H1 (cell line): ENCODE measurements around the gene B4GALNT1. TPM values are rescaled to one million over a fixed set of nuclear protein-coding genes. Genes with fewer than 3 reads are reported as not detected.

ENCODE experiments used
- CTCF ChIA-PET: fragments of 300-600 bp; sonication (Branson Sonifier 250); formaldehyde crosslinking; loops from one replicate; lab custom pipeline; 2021; ENCODE audit not compliant: partially characterized antibody; lab: Charles Lee
- POLR2A ChIA-PET: fragments of 300-600 bp; sonication (Branson Sonifier 250); formaldehyde crosslinking; loops from one replicate; lab custom pipeline; 2021; ENCODE audit warnings: inconsistent platforms; ENCODE audit not compliant: partially characterized antibody; lab: Charles Lee
- DNase-seq, 2 experiments: peaks; one replicate each; pipeline versions ENCODE4 v3.0.0 to v3.0.0-alpha.2; 2010 to 2022; ENCODE audit warnings: low spot score in 2 of 2, low read depth in 1 of 2, mixed read lengths in 1 of 2
- FAIRE-seq: peaks from 2 replicates; lab custom pipeline; 2011; peaks lifted over from hg19 to GRCh38; lab: Jason Lieb, UNC
- H2AFZ ChIP-seq: 2 replicates; pipeline ENCODE4 v1.8.1; 2012; ENCODE audit warnings: low read length, inconsistent platforms
- H2AK5ac ChIP-seq: 2 replicates; pipeline ENCODE4 v1.6.1; 2013; ENCODE audit warnings: low read depth, low read length
- H2BK120ac ChIP-seq: replicated peaks from 2 replicates; pipeline ENCODE3; 2013; ENCODE audit warnings: low read depth, low read length, inconsistent platforms
- H2BK12ac ChIP-seq: 2 replicates; pipeline ENCODE4 v1.6.1; 2013; ENCODE audit warnings: low read depth, low read length
- H2BK15ac ChIP-seq: 2 replicates; pipeline ENCODE4 v1.6.1; 2013; ENCODE audit warnings: low read length
- H2BK20ac ChIP-seq: 2 replicates; pipeline ENCODE4 v1.6.1; 2013; ENCODE audit warnings: low read length
- H2BK5ac ChIP-seq: 2 replicates; pipeline ENCODE4 v1.6.1; 2013; ENCODE audit warnings: low read depth, low read length
- H3K14ac ChIP-seq: 2 replicates; pipeline ENCODE4 v1.6.1; 2013; ENCODE audit warnings: inconsistent platforms; ENCODE audit not compliant: insufficient read length
- H3K18ac ChIP-seq: 2 replicates; pipeline ENCODE4 v1.6.1; 2013; ENCODE audit warnings: low read length; ENCODE audit errors: extremely low read depth
- H3K23ac ChIP-seq: 2 replicates; pipeline ENCODE4 v1.6.1; 2013; ENCODE audit warnings: inconsistent platforms; ENCODE audit not compliant: insufficient read length
- H3K23me2 ChIP-seq: 2 replicates; pipeline ENCODE4 v1.6.1; 2013; ENCODE audit warnings: low read depth, low read length
- H3K27ac ChIP-seq: 2 replicates; pipeline ENCODE4 v1.6.1; 2011; ENCODE audit warnings: low read depth, low read length, inconsistent platforms
- H3K27me3 ChIP-seq, 4 experiments: replicated peaks in 1 of 4; 1 replicate in 1 of 4; 2 replicates in 3 of 4; pipeline versions ENCODE4 v1.6.1 to v1.8.1; 2011 to 2013; ENCODE audit warnings: low read length in 3 of 4, mild to moderate bottlenecking in 3 of 4, inconsistent platforms in 2 of 4, mixed read lengths in 2 of 4, moderate library complexity in 1 of 4; ENCODE audit not compliant: control insufficient read depth in 3 of 4, insufficient read depth in 3 of 4; ENCODE audit errors: extremely low read depth in 1 of 4
- H3K36me3 ChIP-seq, 4 experiments: 2 replicates each; pipeline versions ENCODE4 v1.6.1 to v1.8.1; 2011 to 2013; ENCODE audit warnings: mild to moderate bottlenecking in 4 of 4, low read length in 3 of 4, moderate library complexity in 2 of 4, control low read depth in 1 of 4, inconsistent platforms in 1 of 4; ENCODE audit not compliant: insufficient read depth in 4 of 4, control insufficient read depth in 2 of 4
- H3K4ac ChIP-seq: replicated peaks from 2 replicates; pipeline ENCODE3; 2013; ENCODE audit warnings: low read length, low read depth, mixed read lengths, inconsistent platforms; ENCODE audit not compliant: insufficient read length
- H3K4me1 ChIP-seq, 4 experiments: replicated peaks in 1 of 4; 1 replicate in 1 of 4; 2 replicates in 3 of 4; pipeline versions ENCODE4 v1.6.1 to v1.8.1; 2011 to 2013; ENCODE audit warnings: low read length in 3 of 4, inconsistent platforms in 2 of 4, mixed read lengths in 1 of 4; ENCODE audit not compliant: insufficient read depth in 4 of 4, control insufficient read depth in 3 of 4
- H3K4me2 ChIP-seq, 2 experiments: 2 replicates each; pipeline versions ENCODE4 v1.6.1 to v1.8.1; 2011 to 2013; ENCODE audit warnings: low read depth in 2 of 2, low read length in 2 of 2, control low read depth in 1 of 2, inconsistent platforms in 1 of 2, mild to moderate bottlenecking in 1 of 2; ENCODE audit not compliant: insufficient read depth in 1 of 2
- H3K4me3 ChIP-seq, 4 experiments: fragments of 200-600, 300-600 bp in 1 of 4; sonication (generic), shearing (Covaris generic), sonication (Bioruptor Twin) in 1 of 4; 2 replicates each; pipeline versions ENCODE4 v1.5.1 to v1.8.1; 2011 to 2016; ENCODE audit warnings: low read length in 4 of 4, low read depth in 3 of 4, control low read depth in 2 of 4, inconsistent platforms in 2 of 4, mild to moderate bottlenecking in 2 of 4, mixed read lengths in 1 of 4, moderate library complexity in 1 of 4; ENCODE audit not compliant: insufficient read depth in 2 of 4; ENCODE audit errors: extremely low read depth in 1 of 4
- H3K56ac ChIP-seq: replicated peaks from 2 replicates; pipeline ENCODE3; 2013; ENCODE audit warnings: low read depth, mild to moderate bottlenecking, mixed read lengths, low read length, inconsistent platforms; ENCODE audit not compliant: insufficient read length
- H3K79me1 ChIP-seq: 2 replicates; pipeline ENCODE4 v1.6.1; 2013; ENCODE audit warnings: low read depth, low read length, control low read depth
- H3K79me2 ChIP-seq, 2 experiments: 2 replicates each; pipeline versions ENCODE4 v1.6.1 to v1.8.1; 2012 to 2013; ENCODE audit warnings: low read length in 2 of 2, mild to moderate bottlenecking in 2 of 2, inconsistent platforms in 1 of 2; ENCODE audit not compliant: insufficient read depth in 2 of 2, control insufficient read depth in 1 of 2
- H3K9ac ChIP-seq, 4 experiments: replicated peaks in 1 of 4; 1 replicate in 1 of 4; 2 replicates in 3 of 4; pipeline versions ENCODE4 v1.6.1 to v1.8.1; 2011 to 2013; ENCODE audit warnings: low read depth in 3 of 4, low read length in 3 of 4, control low read depth in 2 of 4, mild to moderate bottlenecking in 2 of 4, moderate library complexity in 2 of 4, inconsistent platforms in 1 of 4; ENCODE audit errors: extremely low read depth in 1 of 4
- H3K9me3 ChIP-seq, 2 experiments: 2 replicates each; pipeline versions ENCODE4 v1.6.1 to v1.8.1; 2012 to 2013; ENCODE audit warnings: mild to moderate bottlenecking in 2 of 2, moderate library complexity in 2 of 2, control low read depth in 1 of 2, inconsistent platforms in 1 of 2, low read depth in 1 of 2, low read length in 1 of 2, mixed read lengths in 1 of 2; ENCODE audit not compliant: insufficient read depth in 2 of 2
- H4K20me1 ChIP-seq, 2 experiments: replicated peaks in 1 of 2; 2 replicates each; pipeline versions ENCODE3 to v1.8.1; 2011 to 2013; ENCODE audit warnings: inconsistent platforms in 2 of 2, low read length in 2 of 2, mild to moderate bottlenecking in 1 of 2; ENCODE audit not compliant: insufficient read depth in 2 of 2, control insufficient read depth in 1 of 2
- H4K5ac ChIP-seq: 2 replicates; pipeline ENCODE4 v1.6.1; 2013; ENCODE audit warnings: low read length, low read depth, mixed read lengths, inconsistent platforms; ENCODE audit not compliant: insufficient read length
- H4K8ac ChIP-seq: 2 replicates; pipeline ENCODE4 v1.8.0; 2013; ENCODE audit warnings: mild to moderate bottlenecking, moderate library complexity, low read length, inconsistent platforms; ENCODE audit not compliant: insufficient read depth; ENCODE audit errors: extremely low read depth
- H4K91ac ChIP-seq: replicated peaks from 2 replicates; pipeline ENCODE3; 2013; ENCODE audit warnings: low read length, mixed read lengths, inconsistent platforms; ENCODE audit not compliant: insufficient read length
- ASH2L ChIP-seq: fragments of 200-600, 300-600 bp; sonication (generic); IDR thresholded peaks from one replicate; pipeline ENCODE4 v1.7.1; 2017; ENCODE audit warnings: low read length
- CTBP2 ChIP-seq: IDR thresholded peaks from 2 replicates; pipeline ENCODE4 v1.7.0; 2011; ENCODE audit warnings: borderline replicate concordance, mild to moderate bottlenecking, moderate library complexity, mixed read lengths, low read length; ENCODE audit not compliant: insufficient read depth, insufficient read length
- HDAC6 ChIP-seq: IDR thresholded peaks from one replicate; pipeline ENCODE4 v1.7.1; 2012; ENCODE audit warnings: low read depth, mild to moderate bottlenecking, inconsistent platforms, low read length, moderate library complexity
- JUND ChIP-seq: IDR thresholded peaks from 2 replicates; pipeline ENCODE4 v1.6.1; 2011; ENCODE audit warnings: mild to moderate bottlenecking, improper control_type of control experiment, low read length
- KDM1A ChIP-seq: fragments of 200-600, 300-600 bp; sonication (generic); IDR thresholded peaks from 2 replicates; pipeline ENCODE4 v1.7.1; 2016; ENCODE audit warnings: mild to moderate bottlenecking, low read length, borderline replicate concordance
- KDM4A ChIP-seq: IDR thresholded peaks from one replicate; pipeline ENCODE4 v1.7.1; 2012; ENCODE audit warnings: low read depth, mild to moderate bottlenecking, moderate library complexity, low read length, inconsistent platforms; ENCODE audit not compliant: severe bottlenecking
- MAX ChIP-seq: IDR thresholded peaks from 2 replicates; pipeline ENCODE4 v1.6.1; 2012; ENCODE audit warnings: inconsistent platforms
- NRF1 ChIP-seq: IDR thresholded peaks from 2 replicates; pipeline ENCODE4 v1.6.1; 2011; ENCODE audit warnings: mild to moderate bottlenecking, low read depth, low read length, improper control_type of control experiment
- POLR2A ChIP-seq, 2 experiments: IDR thresholded peaks; 1 replicate in 1 of 2; 2 replicates in 1 of 2; pipeline ENCODE4 v1.6.1; 2011; ENCODE audit warnings: low read depth in 2 of 2, low read length in 2 of 2, mild to moderate bottlenecking in 2 of 2; ENCODE audit errors: control extremely low read depth in 1 of 2
- SIN3A ChIP-seq, 2 experiments: IDR thresholded peaks in 1 of 2; conservative IDR thresholded peaks in 1 of 2; 2 replicates each; pipeline ENCODE4 v1.6.1; 2011 to 2012; ENCODE audit warnings: low read length in 2 of 2, improper control_type of control experiment in 1 of 2, low read depth in 1 of 2, mild to moderate bottlenecking in 1 of 2
- SRF ChIP-seq: IDR thresholded peaks from 2 replicates; pipeline ENCODE4 v1.6.1; 2011; ENCODE audit warnings: mild to moderate bottlenecking, low read depth, low read length, moderate library complexity
- TBP ChIP-seq: IDR thresholded peaks from 2 replicates; pipeline ENCODE4 v1.6.1; 2011; ENCODE audit warnings: low read depth, low read length, improper control_type of control experiment
- WGBS, 2 experiments: shearing (Covaris generic) in 1 of 2; methylation state at CpG; one replicate each; pipeline versions ENCODE4 v1.1.6 to v1.1.7; 2013 to 2015; ENCODE audit warnings: low lambda C conversion rate in 2 of 2, mixed read lengths in 2 of 2, inconsistent platforms in 1 of 2, low coverage in 1 of 2, missing lambda C conversion rate in 1 of 2; ENCODE audit not compliant: insufficient replicate concordance in 2 of 2, insufficient coverage in 1 of 2, insufficient read length in 1 of 2; ENCODE audit errors: extremely low coverage in 1 of 2, missing lambda C conversion rate in 1 of 2; 5-methylcytosine and 5-hydroxymethylcytosine counted together
- polyA plus RNA-seq, 7 experiments: library from polyadenylated mRNA; depleted of rRNA in 3 of 7; stranded (reverse) in 5 of 7; unstranded in 2 of 7; fragments of >200 nt in 5 of 7; fragments of 200-250 nt in 2 of 7; gene quantifications; 1 replicate in 5 of 7; 2 replicates in 1 of 7; 4 replicates in 1 of 7; pipeline versions ENCODE4 v1.2.1 to v1.2.3, GENCODE V29; 2011 to 2013; ENCODE audit warnings: missing spikeins in 2 of 7, mixed read lengths in 2 of 7
- total RNA-seq: library from RNA; stranded (reverse); fragmentation: NEBNext Ultra II Directional; extraction: Animal tissue kit (Norgen Biotek cat#: 25700); gene quantifications from 2 replicates; pipeline ENCODE4 v1.2.1, GENCODE V29; 2021

The B4GALNT1 gene
- total and polyA plus RNA-seq, 2 of the 8 experiments (the other 6 are each of a cell fraction or from before 2014, with no cell fraction given) = 1.5 to 2.3 TPM

- DNase-seq (no peak), FAIRE-seq (no peak)
- Histone ChIP-seq H4K91ac (no peak overlapping the region), H2BK20ac (no peak overlapping the region), H2BK12ac (no peak overlapping the region), H3K27ac (no peak overlapping the region), H3K79me2 (no peaks in the 10 kb centered on the region), H3K4ac (no peak overlapping the region), H2BK5ac (no peak overlapping the region), H2BK15ac (no peak overlapping the region), H3K23ac (no peak overlapping the region), H3K4me2 (no peak overlapping the region), H2AK5ac (no peak overlapping the region), H3K36me3 (no peaks in the 10 kb centered on the region), H4K20me1 (no peaks in the 10 kb centered on the region), H3K18ac (no peak overlapping the region), H4K5ac (no peak overlapping the region), H3K9me3 (peaks cover 21 to 28% of the 10 kb centered on the region in 2 experiments; a peak in 3 of 4 replicates), H3K14ac (no peak overlapping the region), H3K79me1 (no peaks in the 10 kb centered on the region), H2BK120ac (no peak overlapping the region), H4K8ac (no peak overlapping the region), H3K27me3 (no peaks in the 10 kb centered on the region), H3K4me3 (no peak overlapping the region), H3K9ac (no peak overlapping the region), H3K56ac (no peak overlapping the region), H2AFZ (no peak overlapping the region), H3K23me2 (no peaks in the 10 kb centered on the region), H3K4me1 (no peaks in the 10 kb centered on the region)
- ChIA-PET CTCF (interaction anchor here (0.6 to 1.4 kb wide), 2 partner anchors 16 to 38 kb away, joined by 3 to 4 read pairs; no protein-coding TSS in a partner anchor), POLR2A (no interaction called here)
- WGBS, 2 experiments = 54% methylated on average over 3 of the region's 3 CpGs; no CpG with 5 or more reads in 1 of the 2 experiments
- TF ChIP-seq SRF (no peak), HDAC6 (no peak), NRF1 (no peak), KDM4A (no peak), TBP (no peak), JUND (no peak), POLR2A (IDR thresholded peaks at IDR 0.05; ENCODE audit: control extremely low read depth in 1 of 2, low read depth in 2 of 2, low read length in 2 of 2) (no peak), ASH2L (no peak), SIN3A (conservative IDR thresholded peaks at IDR 0.05 in 1 of 2, IDR thresholded peaks at IDR 0.05 in 1 of 2; ENCODE audit: low read depth in 1 of 2, low read length in 2 of 2) (no peak), CTBP2 (no peak), KDM1A (no peak), MAX (no peak)
These were observed 21.0 kb upstream of the B4GALNT1 start for GRCh38 chr12:57654042-57654441.
